ENCODE results near the gene SV2C. TPM values are rescaled to one million over a fixed set of nuclear protein-coding genes. Genes with fewer than 3 reads are reported as not detected.

SV2C gene
- total and polyA plus RNA-seq, 2 donors from 2014 or later: 0.13 TPM; not detected in 1

DNA sequence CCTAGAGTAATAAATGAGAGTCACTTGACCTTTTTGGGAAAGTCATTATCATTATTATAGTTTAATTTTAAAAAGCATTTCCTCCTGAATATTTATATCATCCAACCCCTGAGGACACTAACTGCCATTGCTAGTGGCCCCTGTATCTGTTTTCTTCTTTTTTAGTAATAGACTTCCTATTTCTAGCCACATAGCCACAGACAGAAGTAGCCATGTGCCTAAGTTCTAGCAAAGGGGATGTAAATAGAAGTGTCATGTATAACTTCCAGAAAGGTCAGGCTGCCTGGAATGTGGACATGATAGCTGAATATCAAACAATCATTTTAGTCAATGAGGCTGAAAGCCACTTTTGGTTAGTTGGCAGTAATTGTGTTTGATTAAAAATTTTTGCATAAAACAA lies 282.4 kb downstream of the SV2C start:
- Histone ChIP-seq H3K4me3 (ENCODE audit: low read length in 3 of 3) (no peak overlapping the region), H3K4me1 (ENCODE audit: control insufficient read depth in 2 of 3, insufficient read depth in 2 of 3, low read depth in 1 of 3, low read length in 3 of 3) (peaks cover 0 to 4% (median 0%) of the 10 kb centered on the region in 3 donors), H3K27ac (ENCODE audit: low read depth in 2 of 2, low read length in 2 of 2) (no peak overlapping the region), H3K27me3 (ENCODE audit: control insufficient read depth, insufficient read depth, low read length) (no peaks in the 10 kb centered on the region), H3K9me3 (ENCODE audit: control insufficient read depth in 2 of 3, insufficient read depth in 1 of 3, low read length in 3 of 3) (no peaks in the 10 kb centered on the region), H3K36me3 (ENCODE audit: control insufficient read depth in 2 of 3, insufficient read depth in 3 of 3, low read length in 3 of 3) (no peaks in the 10 kb centered on the region), H3K9ac (ENCODE audit: low read length in 3 of 3) (no peak overlapping the region)
- DNase-seq (no peak), FAIRE-seq (no peak)
- TF ChIP-seq, protein P1, sequence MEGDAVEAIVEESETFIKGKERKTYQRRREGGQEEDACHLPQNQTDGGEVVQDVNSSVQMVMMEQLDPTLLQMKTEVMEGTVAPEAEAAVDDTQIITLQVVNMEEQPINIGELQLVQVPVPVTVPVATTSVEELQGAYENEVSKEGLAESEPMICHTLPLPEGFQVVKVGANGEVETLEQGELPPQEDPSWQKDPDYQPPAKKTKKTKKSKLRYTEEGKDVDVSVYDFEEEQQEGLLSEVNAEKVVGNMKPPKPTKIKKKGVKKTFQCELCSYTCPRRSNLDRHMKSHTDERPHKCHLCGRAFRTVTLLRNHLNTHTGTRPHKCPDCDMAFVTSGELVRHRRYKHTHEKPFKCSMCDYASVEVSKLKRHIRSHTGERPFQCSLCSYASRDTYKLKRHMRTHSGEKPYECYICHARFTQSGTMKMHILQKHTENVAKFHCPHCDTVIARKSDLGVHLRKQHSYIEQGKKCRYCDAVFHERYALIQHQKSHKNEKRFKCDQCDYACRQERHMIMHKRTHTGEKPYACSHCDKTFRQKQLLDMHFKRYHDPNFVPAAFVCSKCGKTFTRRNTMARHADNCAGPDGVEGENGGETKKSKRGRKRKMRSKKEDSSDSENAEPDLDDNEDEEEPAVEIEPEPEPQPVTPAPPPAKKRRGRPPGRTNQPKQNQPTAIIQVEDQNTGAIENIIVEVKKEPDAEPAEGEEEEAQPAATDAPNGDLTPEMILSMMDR (IDR thresholded peaks at IDR 0.05; ENCODE audit: borderline replicate concordance, extremely low read depth, insufficient read depth): no peak
- intact Hi-C loops (cut with DNase I): no loop called here

- FAIRE-seq (no peak), DNase-seq (no peak)
- TF ChIP-seq, protein P1 (IDR thresholded peaks at IDR 0.05; ENCODE audit: borderline replicate concordance, extremely low read depth, insufficient read depth): no peak
- Histone ChIP-seq H3K27ac (ENCODE audit: low read depth in 2 of 2, low read length in 2 of 2) (no peak overlapping the region), H3K4me3 (ENCODE audit: low read length in 3 of 3) (no peak overlapping the region), H3K9me3 (ENCODE audit: control insufficient read depth in 2 of 3, insufficient read depth in 1 of 3, low read length in 3 of 3) (no peaks in the 10 kb centered on the region), H3K36me3 (ENCODE audit: control insufficient read depth in 2 of 3, insufficient read depth in 3 of 3, low read length in 3 of 3) (no peaks in the 10 kb centered on the region), H3K27me3 (ENCODE audit: control insufficient read depth, insufficient read depth, low read length) (no peaks in the 10 kb centered on the region), H3K9ac (ENCODE audit: low read length in 3 of 3) (no peak overlapping the region), H3K4me1 (ENCODE audit: control insufficient read depth in 2 of 3, insufficient read depth in 2 of 3, low read depth in 1 of 3, low read length in 3 of 3) (peaks cover 0 to 4% (median 0%) of the 10 kb centered on the region in 3 donors)
- intact Hi-C loops (cut with DNase I): no loop called here
These were observed 283.4 kb downstream of the SV2C start for GRCh38 chr5:76366596-76366995.

DNA sequence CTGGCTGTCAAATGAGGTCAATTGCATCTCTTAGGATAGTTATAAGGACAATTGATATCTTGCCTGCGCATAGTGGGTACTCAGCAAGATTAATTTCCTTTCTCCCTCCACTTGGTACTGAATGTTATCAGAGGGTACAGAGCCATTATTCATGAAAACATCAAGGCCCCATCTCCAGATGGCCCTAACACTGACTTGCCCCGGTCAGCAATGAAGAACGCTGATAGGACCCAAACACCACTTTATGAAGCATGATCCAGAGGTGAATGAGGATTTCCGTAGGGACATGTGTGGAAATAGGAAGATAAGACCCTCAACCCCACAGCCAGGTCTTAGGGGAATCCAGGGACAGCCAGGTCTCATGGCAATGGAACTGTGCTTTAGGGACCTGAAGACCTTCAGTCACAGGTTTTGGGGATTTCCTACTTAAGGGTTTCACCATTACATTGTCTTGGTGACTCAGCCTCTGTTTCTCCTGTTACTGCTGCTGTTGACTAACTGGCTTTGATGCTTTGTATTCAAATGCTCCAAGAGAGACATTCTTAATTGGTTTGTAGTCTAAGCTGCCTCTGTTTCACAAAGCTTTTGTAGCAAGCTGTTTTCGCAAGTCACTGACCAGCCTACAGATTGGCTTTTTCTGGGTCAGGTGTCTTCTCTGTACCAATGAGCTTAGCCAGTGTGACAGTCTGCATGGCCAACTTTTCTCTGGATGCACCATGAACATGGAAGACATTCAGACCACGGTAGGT lies 284.6 kb downstream of the SV2C start:
- H3K4me3 ChIP-seq (ENCODE audit: low read length in 3 of 3): no peak overlapping the region
- TF ChIP-seq, protein P1 (IDR thresholded peaks at IDR 0.05; ENCODE audit: borderline replicate concordance, extremely low read depth, insufficient read depth): no peak
- no peaks in the 10 kb centered on the region for H3K27me3 ChIP-seq (ENCODE audit: control insufficient read depth, insufficient read depth, low read length)
- H3K9ac ChIP-seq (ENCODE audit: low read length in 3 of 3): no peak overlapping the region
- peaks cover 0 to 5% (median 4%) of the 10 kb centered on the region in 3 donors for H3K4me1 ChIP-seq (ENCODE audit: control insufficient read depth in 2 of 3, insufficient read depth in 2 of 3, low read depth in 1 of 3, low read length in 3 of 3)
- H3K9me3 ChIP-seq (ENCODE audit: control insufficient read depth in 2 of 3, insufficient read depth in 1 of 3, low read length in 3 of 3): no peaks in the 10 kb centered on the region
- FAIRE-seq: no peak
- no peak overlapping the region for H3K27ac ChIP-seq (ENCODE audit: low read depth in 2 of 2, low read length in 2 of 2)
- intact Hi-C loops (cut with DNase I): no loop called here
- no peaks in the 10 kb centered on the region for H3K36me3 ChIP-seq (ENCODE audit: control insufficient read depth in 2 of 3, insufficient read depth in 3 of 3, low read length in 3 of 3)
- DNase-seq: no peak

All from kidney (tissue), 14 donors.